Right lobe of liver (tissue), 6 donors: Measurements from ENCODE around the gene JMJD8. TPM values are rescaled to one million over a fixed set of nuclear protein-coding genes. Genes with fewer than 3 reads are reported as not detected.

Experiments
- ATAC-seq, 4 donors: fragments of 200-7000 bp; cut with Tn5 transposase; one replicate each; pipeline ENCODE4 v1.9.1; 2020; ENCODE audit warnings: mild to moderate bottlenecking in 4 of 4, moderate library complexity in 4 of 4
- DNase-seq, 3 donors: peaks; one replicate each; pipeline ENCODE4 v3.0.0-alpha.2; 2020
- H3K27ac ChIP-seq, 3 donors: fragments of 200-600 bp; one replicate each; pipeline ENCODE4 v1.8.0; 2022
- H3K27me3 ChIP-seq, 2 donors: fragments of 200-600 bp; one replicate each; pipeline ENCODE4 v1.8.0; 2022
- H3K36me3 ChIP-seq, 4 donors: fragments of 200-600 bp; sonication (generic) in 1 of 4; one replicate each; pipeline versions ENCODE4 v1.5.1 to v1.8.0; 2017 to 2022; ENCODE audit warnings: control low read depth in 1 of 4
- H3K4me1 ChIP-seq, 4 donors: fragments of 200-600 bp; sonication (generic) in 1 of 4; one replicate each; pipeline versions ENCODE4 v1.5.1 to v1.8.0; 2017 to 2022; ENCODE audit warnings: control low read depth in 1 of 4
- H3K4me3 ChIP-seq, 3 donors: fragments of 200-600 bp; one replicate each; pipeline ENCODE4 v1.8.0; 2022
- H3K9me3 ChIP-seq, 4 donors: fragments of 200-600 bp; sonication (generic) in 1 of 4; one replicate each; pipeline versions ENCODE4 v1.5.1 to v1.8.0; 2017 to 2022; ENCODE audit warnings: control low read depth in 1 of 4
- CTCF ChIP-seq, 4 donors: fragments of 200-600 bp in 3 of 4; fragments of 450-650 bp in 1 of 4; IDR thresholded peaks; one replicate each; pipeline versions ENCODE4 v1.5.1 to v1.8.0; 2016 to 2022; ENCODE audit warnings: antibody characterized with exemption in 4 of 4, mild to moderate bottlenecking in 2 of 4
- POLR2A ChIP-seq: fragments of 450-650 bp; IDR thresholded peaks from one replicate; pipeline ENCODE4 v1.6.1; 2017; ENCODE audit warnings: antibody characterized with exemption, mild to moderate bottlenecking
- WGBS: methylation state at CpG from one replicate; pipeline ENCODE4 v1.1.6; 2018; ENCODE audit warnings: low coverage, low lambda C conversion rate; ENCODE audit not compliant: insufficient coverage; ENCODE audit errors: missing lambda C conversion rate; 5-methylcytosine and 5-hydroxymethylcytosine counted together
- intact Hi-C, 2 donors: fragments of 100-400 bp; cut with DNase I; formaldehyde crosslinking; loops; one replicate each; pipeline versions ENCODE4 v1.11.2 to v1.14.1; 2022
- total RNA-seq, 6 experiments: library from RNA; depleted of rRNA in 2 of 6; stranded (reverse); fragments of >200 nt in 2 of 6; fragmentation: NEBNext Ultra II Directional in 3 of 6; extraction: Animal tissue kit (Norgen Biotek cat#: 25700) in 3 of 6; gene quantifications; one replicate each; pipeline versions ENCODE4 v1.1.0 to v1.2.4, GENCODE V29; 2016 to 2023
- donor health status: DM: no; HTN: yes; CAD: no.
- donor health status: DM: no; HTN: no; CAD: no.
- donor health status: DM: no; HTN: no; CAD: no.
- donor health status: DM: no; HTN: yes; CAD: no.
- donor health status: DM: no; HTN: yes; CAD: no.

Gene JMJD8
- total RNA-seq, 6 experiments from 2014 or later: 26.9 to 68.1 (median 36.9) TPM

GRCh38 chr16:719815-720446, 35.8 kb upstream of the JMJD8 start:
- H3K9me3 ChIP-seq: no peaks in the 10 kb centered on the region
- intact Hi-C loops: no loop called here
- TF ChIP-seq CTCF (IDR thresholded peaks at IDR 0.05): no peak
- TF ChIP-seq POLR2A: no peak
- WGBS: 44% methylated on average over 3 of the region's 16 CpGs
- ATAC-seq (no peak), DNase-seq (no peak)
- H3K27me3 ChIP-seq: no peaks in the 10 kb centered on the region
- H3K27ac ChIP-seq: no peak overlapping the region
- peak overlapping the region; percentile 83 to 94 (median 89) for H3K4me3 ChIP-seq
- H3K36me3 ChIP-seq: no peaks in the 10 kb centered on the region
- H3K4me1 ChIP-seq: peaks cover 0 to 27% (median 5%) of the 10 kb centered on the region in 4 donors

DNA sequence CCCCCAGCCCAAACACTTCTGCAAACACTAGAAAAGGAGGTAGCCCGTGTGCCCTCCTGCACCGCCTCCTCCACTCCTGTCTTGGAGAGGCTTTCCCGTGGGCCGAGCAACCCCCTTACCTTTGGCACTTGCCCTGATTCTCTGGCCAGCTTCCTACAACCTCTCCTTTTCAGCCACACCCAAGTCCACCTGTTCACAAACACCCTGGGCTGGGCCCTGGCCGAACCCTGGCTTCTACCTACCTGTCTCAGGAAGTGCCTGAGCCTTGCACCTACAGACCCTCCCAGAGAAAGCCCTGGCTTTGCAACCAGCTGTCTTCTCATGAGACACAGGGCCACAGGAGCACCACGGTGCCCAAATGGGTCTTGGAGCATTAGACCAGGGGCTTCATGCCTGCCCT, 34.8 kb upstream of the JMJD8 start:
- Histone ChIP-seq H3K9me3 (no peaks in the 10 kb centered on the region), H3K36me3 (no peaks in the 10 kb centered on the region), H3K4me3 (no peak overlapping the region), H3K27ac (no peak overlapping the region), H3K27me3 (no peaks in the 10 kb centered on the region), H3K4me1 (peaks cover 0 to 33% (median 5%) of the 10 kb centered on the region in 4 donors)
- intact Hi-C loops: no loop called here
- no peak for ATAC-seq
- TF ChIP-seq POLR2A: no peak
- no peak for TF ChIP-seq CTCF (IDR thresholded peaks at IDR 0.05)
- no peak for DNase-seq
- 89% methylated on average over 6 of the region's 6 CpGs for WGBS

- no peak overlapping the region for H3K4me3 ChIP-seq
- no peak for ATAC-seq
- no peaks in the 10 kb centered on the region for H3K27me3 ChIP-seq
- no peaks in the 10 kb centered on the region for H3K36me3 ChIP-seq
- no peak overlapping the region for H3K27ac ChIP-seq
- no peak for DNase-seq
- H3K9me3 ChIP-seq: no peaks in the 10 kb centered on the region
- intact Hi-C loops: no loop called here
- TF ChIP-seq POLR2A (no peak), CTCF (IDR thresholded peaks at IDR 0.05) (no peak)
- WGBS: no CpG with 5 or more reads among the region's 9 CpGs
- H3K4me1 ChIP-seq: peaks cover 0 to 33% (median 5%) of the 10 kb centered on the region in 4 donors
Measured at GRCh38 chr16:718389-718788, 34.3 kb upstream of the JMJD8 start.

GRCh38 chr16:717450-718245, 33.5 kb upstream of the JMJD8 start:
- no peak overlapping the region for H3K27ac ChIP-seq
- no CpG with 5 or more reads among the region's 32 CpGs for WGBS
- no peak overlapping the region for H3K4me3 ChIP-seq
- H3K36me3 ChIP-seq: no peaks in the 10 kb centered on the region
- peaks cover 0 to 33% (median 5%) of the 10 kb centered on the region in 4 donors for H3K4me1 ChIP-seq
- no peaks in the 10 kb centered on the region for H3K9me3 ChIP-seq
- H3K27me3 ChIP-seq: no peaks in the 10 kb centered on the region
- DNase-seq (no peak), ATAC-seq (no peak)
- TF ChIP-seq CTCF (IDR thresholded peaks at IDR 0.05) (no peak), POLR2A (no peak)
- intact Hi-C loops: no loop called here
